LNCaP clone FGC (cell line): Measurements from ENCODE around the gene APOA5.
"Not testable (repeated sequence)": the region's sequence is repeated elsewhere in the genome, so short reads cannot be mapped to it uniquely, and the experiment has no call there.

Experiments
- DNase-seq: peaks from one replicate; pipeline ENCODE4 v3.0.0-alpha.2; 2011; ENCODE audit warnings: low read depth
- H3K4me3 ChIP-seq: 2 replicates; pipeline ENCODE4 v1.5.1; 2011; ENCODE audit warnings: mild to moderate bottlenecking, low read depth, low read length, control low read depth
- CTCF ChIP-seq: IDR thresholded peaks from 2 replicates; pipeline ENCODE4 v1.5.1; 2012; ENCODE audit warnings: mild to moderate bottlenecking; ENCODE audit not compliant: control insufficient read depth, insufficient read depth; ENCODE audit errors: extremely low read depth

APOA5 gene

GRCh38 chr11:116835791-116836631 lies 44.3 kb upstream of the APOA5 start:
- peak; percentile 88 for TF ChIP-seq CTCF
- peak; percentile 84 for DNase-seq
- peak overlapping the region; percentile 27 for H3K4me3 ChIP-seq

- no peak for DNase-seq
- H3K4me3 ChIP-seq: peak overlapping the region; percentile 27; the same call in 1 of the 2 replicates
Observed at GRCh38 chr11:116835042-116835772, 43.5 kb upstream of the APOA5 start.

GRCh38 chr11:116834535-116835041 lies 42.9 kb upstream of the APOA5 start:
- not testable (repeated sequence) for DNase-seq, H3K4me3 ChIP-seq

More at GRCh38 chr11:116835042-116835772, 43.5 kb upstream of the APOA5 start:
- no peak for TF ChIP-seq CTCF

- H3K4me3 ChIP-seq: no peak overlapping the region
- TF ChIP-seq CTCF: no peak
- DNase-seq: no peak
Observed at GRCh38 chr11:116833816-116834534, 42.3 kb upstream of the APOA5 start.

GRCh38 chr11:116833491-116833815 lies 41.8 kb upstream of the APOA5 start:
- no peak for TF ChIP-seq CTCF
- no peak overlapping the region for H3K4me3 ChIP-seq
- no peak for DNase-seq

GRCh38 chr11:116832350-116833290 lies 40.9 kb upstream of the APOA5 start:
- no peak overlapping the region for H3K4me3 ChIP-seq
- peak; percentile 26; the same call in 1 of the 2 replicates for TF ChIP-seq CTCF
- no peak for DNase-seq
